Activated CD4-positive, alpha-beta T cell treated with anti-CD3 and anti-CD28 coated beads, Interleukin-2, amount 10 ng/mL, durations not matched to agents 7 days and 5 days (primary cell): ENCODE results near the gene PGAM2. TPM values are rescaled to one million over a fixed set of nuclear protein-coding genes. Genes with fewer than 3 reads are reported as not detected.
"Not testable (repeated sequence)": the region's sequence is repeated elsewhere in the genome, so short reads cannot be mapped to it uniquely, and the experiment has no call there.

ENCODE experiments used
- CTCF ChIA-PET: fragments of 350-600 bp; sonication (Branson Sonifier 250); formaldehyde crosslinking; loops from one replicate; lab custom pipeline; 2021; ENCODE audit warnings: antibody characterized with exemption; lab: Charles Lee
- POLR2A ChIA-PET: fragments of 350-600 bp; sonication (Branson Sonifier 250); formaldehyde crosslinking; loops from one replicate; lab custom pipeline; 2021; ENCODE audit warnings: antibody characterized with exemption; lab: Charles Lee
- DNase-seq: peaks from one replicate; pipeline ENCODE4 v3.0.0-alpha.2; 2020
- H3K27ac Mint-ChIP-seq: one replicate; pipeline ENCODE4 v1.8.0; 2021; ENCODE audit warnings: mild to moderate bottlenecking, moderate library complexity, mixed read lengths
- H3K27me3 Mint-ChIP-seq: one replicate; pipeline ENCODE4 v1.8.0; 2021; ENCODE audit warnings: mixed read lengths
- H3K36me3 Mint-ChIP-seq: one replicate; pipeline ENCODE4 v1.8.0; 2021; ENCODE audit warnings: low read depth, mixed read lengths
- H3K4me1 Mint-ChIP-seq: one replicate; pipeline ENCODE4 v1.8.0; 2021; ENCODE audit warnings: mixed read lengths
- H3K4me3 Mint-ChIP-seq: one replicate; pipeline ENCODE4 v1.8.0; 2021; ENCODE audit warnings: mild to moderate bottlenecking, moderate library complexity, mixed read lengths
- H3K9me3 Mint-ChIP-seq: one replicate; pipeline ENCODE4 v1.8.0; 2021; ENCODE audit warnings: mixed read lengths
- total RNA-seq, 2 experiments: library from RNA; stranded (reverse); gene quantifications; one replicate each; pipeline ENCODE4 v1.2.3, GENCODE V29; 2021

The PGAM2 gene
- total RNA-seq, 2 experiments from 2014 or later: 0.32 TPM; not detected in 1

DNA sequence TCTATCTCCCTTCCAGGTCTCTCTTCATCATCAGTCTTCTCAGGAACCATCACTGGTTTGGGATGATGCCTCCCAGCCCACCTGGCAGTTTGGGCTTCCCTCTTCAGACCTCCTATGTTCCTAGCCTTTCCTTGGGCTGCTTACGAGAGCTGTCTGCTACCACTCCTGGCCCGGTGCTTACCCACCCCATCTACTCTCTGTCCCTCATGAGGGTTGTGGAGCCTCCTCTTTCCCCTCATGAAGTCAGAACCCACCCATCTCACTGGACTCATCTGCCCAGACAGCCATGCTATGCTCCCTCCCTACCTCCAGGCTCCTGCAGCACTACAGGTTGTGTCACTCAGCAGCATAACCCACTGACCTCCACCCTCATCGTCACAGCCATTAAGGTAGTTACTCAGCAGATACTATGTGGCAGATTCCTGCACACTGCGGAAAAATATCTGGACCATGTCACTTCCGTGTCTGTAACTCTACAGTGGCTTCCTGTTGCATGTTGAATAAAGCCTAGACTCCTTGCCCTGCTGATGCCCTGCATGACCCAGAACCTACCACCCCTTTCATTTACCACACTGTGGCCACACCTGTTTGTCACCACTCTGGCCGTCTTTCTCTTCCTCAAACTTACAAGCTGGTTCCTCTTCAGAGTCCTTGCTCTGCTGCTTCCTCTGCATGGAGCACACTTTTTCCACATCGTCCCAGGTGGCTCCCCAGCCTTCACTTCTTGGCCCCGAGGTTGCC, 18.9 kb downstream of the PGAM2 start:
- peak overlapping the region; percentile 86 for H3K4me3 Mint-ChIP-seq
- ChIA-PET CTCF (interaction anchor here (1.2 to 1.5 kb wide), 2 partner anchors 12 to 462 kb away, joined by 3 to 4 read pairs; no protein-coding TSS in a partner anchor), POLR2A (no interaction called here)
- H3K4me1 Mint-ChIP-seq: peaks cover 68% of the 10 kb centered on the region
- H3K36me3 Mint-ChIP-seq: peaks cover 49% of the 10 kb centered on the region
- H3K27me3 Mint-ChIP-seq: no peaks in the 10 kb centered on the region
- H3K9me3 Mint-ChIP-seq: no peaks in the 10 kb centered on the region
- H3K27ac Mint-ChIP-seq: peak overlapping the region; percentile 94
- peak; percentile 48 for DNase-seq

DNA sequence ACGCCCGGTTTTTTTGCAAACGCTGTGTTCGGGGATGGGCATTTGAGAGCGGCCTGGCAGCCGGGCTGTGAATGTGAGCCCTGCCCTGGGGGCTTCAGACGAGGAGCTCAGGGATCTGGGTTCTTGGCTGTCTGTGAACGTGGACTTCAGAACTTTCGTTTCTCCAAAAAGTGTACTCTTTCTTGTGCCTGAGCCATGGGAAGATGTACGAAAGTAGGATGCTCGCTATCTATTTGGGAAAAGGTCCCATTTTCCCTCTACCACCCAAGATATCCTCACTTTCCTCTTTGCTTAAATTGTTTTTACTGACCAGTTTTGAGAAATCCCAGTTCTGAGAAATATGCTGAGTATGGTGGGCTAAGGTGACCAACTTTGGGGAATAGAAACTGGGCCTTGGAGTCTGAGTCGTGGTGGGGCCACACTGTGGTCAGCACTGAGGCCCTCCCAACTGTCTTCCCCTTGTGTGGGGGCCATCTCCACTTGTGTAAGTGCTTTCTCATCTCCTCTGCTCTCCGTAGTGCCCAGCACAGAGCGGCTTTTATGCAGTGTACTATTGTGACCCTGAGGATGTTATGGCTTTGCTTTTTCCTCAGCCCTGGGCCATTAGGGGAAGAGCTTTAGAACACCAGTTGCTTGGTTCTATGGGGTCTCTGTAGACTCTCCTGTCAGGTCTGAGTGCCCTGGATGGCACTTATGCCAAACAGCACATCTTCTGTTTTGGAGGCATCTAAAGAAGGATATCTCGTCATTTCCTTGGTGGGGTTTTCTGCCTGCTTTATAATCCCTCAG, 19.9 kb downstream of the PGAM2 start:
- H3K4me3 Mint-ChIP-seq: peak overlapping the region; percentile 86
- H3K36me3 Mint-ChIP-seq: peaks cover 39% of the 10 kb centered on the region
- POLR2A ChIA-PET: interaction anchor here (1.0 kb wide), 1 partner anchor 26 kb away, joined by 3 read pairs; no protein-coding TSS in a partner anchor
- H3K9me3 Mint-ChIP-seq: no peaks in the 10 kb centered on the region
- peaks cover 62% of the 10 kb centered on the region for H3K4me1 Mint-ChIP-seq
- peak overlapping the region; percentile 94 for H3K27ac Mint-ChIP-seq
- CTCF ChIA-PET: interaction anchor here (0.6 to 1.5 kb wide), 4 partner anchors 16 to 80 kb away, joined by 3 to 5 read pairs (median 4); no protein-coding TSS in a partner anchor
- DNase-seq: no peak
- H3K27me3 Mint-ChIP-seq: no peaks in the 10 kb centered on the region

DNA sequence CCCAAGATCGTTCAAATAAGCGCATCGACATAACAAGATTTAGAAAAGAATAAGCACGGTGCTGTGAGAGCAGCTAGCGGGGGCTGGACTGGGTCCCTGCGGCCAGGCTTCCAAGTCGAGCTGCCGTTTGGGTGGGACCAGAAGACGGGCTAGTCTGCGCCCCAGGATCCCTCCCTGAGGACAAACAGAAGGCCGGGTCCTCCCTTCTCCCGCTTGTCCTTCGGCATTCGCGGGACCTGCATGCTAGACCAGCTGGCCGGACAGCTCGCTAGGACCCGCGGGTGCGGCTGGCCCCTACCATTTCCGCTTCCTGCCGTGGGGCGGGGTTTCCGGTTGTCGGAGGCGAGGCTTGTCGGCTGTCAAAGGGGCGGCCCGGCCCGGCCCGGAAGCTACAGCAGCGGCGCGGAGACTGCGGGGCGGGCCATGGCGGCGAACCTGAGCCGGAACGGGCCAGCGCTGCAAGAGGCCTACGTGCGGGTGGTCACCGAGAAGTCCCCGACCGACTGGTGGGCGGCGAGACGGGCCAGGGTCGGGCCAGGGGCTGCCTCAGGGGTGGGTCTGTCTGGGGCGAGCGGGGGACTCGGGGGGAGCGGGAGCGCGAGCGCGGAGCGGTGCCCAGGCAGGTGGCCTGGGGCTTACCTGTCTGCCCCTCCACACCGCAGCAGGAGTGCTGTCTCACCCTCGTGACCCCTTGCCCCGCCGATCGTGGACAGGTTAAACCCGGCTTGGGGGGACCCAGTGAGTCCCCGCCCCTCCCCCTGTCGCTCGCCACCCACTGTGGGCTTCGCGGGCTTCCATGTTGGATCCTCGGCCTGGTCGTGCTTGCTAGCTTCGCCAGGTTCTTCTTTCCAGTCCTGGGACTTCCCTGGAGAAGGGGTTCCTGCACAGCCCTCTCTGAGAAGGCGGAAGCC, 20.8 kb downstream of the PGAM2 start, which contains the start of gene DBNL:
Gene DBNL, plus strand, starts transcription at position 388 of the 911 bp plus-strand sequence. Its CDS starts 36 bp downstream, at position 424.
- H3K27me3 Mint-ChIP-seq: no peaks in the 10 kb centered on the region
- peaks cover 31% of the 10 kb centered on the region for H3K36me3 Mint-ChIP-seq
- peak within 1 kb of the TSS; percentile 94 for H3K27ac Mint-ChIP-seq
- no peaks in the 10 kb centered on the region for H3K9me3 Mint-ChIP-seq
- ChIA-PET CTCF (interaction anchor here (0.6 to 1.5 kb wide), 7 partner anchors 10 to 530 kb away, joined by 3 to 5 read pairs (median 3); no protein-coding TSS in a partner anchor), POLR2A (interaction anchor here (0.6 to 1.0 kb wide), 2 partner anchors 25 kb away, joined by 3 read pairs; no protein-coding TSS in a partner anchor)
- peak; percentile 93 for DNase-seq
- peak within 1 kb of the TSS; percentile 86 for H3K4me3 Mint-ChIP-seq
- peaks cover 54% of the 10 kb centered on the region for H3K4me1 Mint-ChIP-seq

DNA sequence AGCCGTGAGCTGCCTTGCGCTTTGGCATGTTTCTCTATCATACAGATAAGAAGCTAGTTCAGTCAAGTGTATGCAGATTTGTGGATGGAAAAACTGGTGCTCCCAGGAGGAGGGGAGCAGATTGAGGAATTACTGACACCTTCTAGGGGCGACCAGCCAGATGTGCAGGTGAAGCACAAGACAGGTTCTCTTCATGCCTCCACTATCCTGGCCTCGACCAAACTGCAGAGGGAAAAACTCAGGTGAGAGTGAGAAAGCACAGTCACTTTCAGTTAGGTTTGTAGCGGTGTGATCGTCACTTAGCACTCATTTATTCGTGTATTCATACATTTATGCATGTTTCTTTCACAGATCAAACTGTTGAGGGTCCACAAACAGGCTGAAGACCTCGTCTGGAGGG, 21.5 kb downstream of the PGAM2 start:
- peaks cover 31% of the 10 kb centered on the region for H3K36me3 Mint-ChIP-seq
- peak overlapping the region; percentile 86 for H3K4me3 Mint-ChIP-seq
- H3K27ac Mint-ChIP-seq: peak overlapping the region; percentile 92
- H3K9me3 Mint-ChIP-seq: no peaks in the 10 kb centered on the region
- POLR2A ChIA-PET: interaction anchor here (0.6 kb wide), 1 partner anchor 24 kb away, joined by 3 read pairs; no protein-coding TSS in a partner anchor
- peaks cover 53% of the 10 kb centered on the region for H3K4me1 Mint-ChIP-seq
- no peak for DNase-seq
- no peaks in the 10 kb centered on the region for H3K27me3 Mint-ChIP-seq
- CTCF ChIA-PET: interaction anchor here (1.0 to 1.5 kb wide), 4 partner anchors 11 to 531 kb away, joined by 3 to 5 read pairs (median 4); no protein-coding TSS in a partner anchor

DNA sequence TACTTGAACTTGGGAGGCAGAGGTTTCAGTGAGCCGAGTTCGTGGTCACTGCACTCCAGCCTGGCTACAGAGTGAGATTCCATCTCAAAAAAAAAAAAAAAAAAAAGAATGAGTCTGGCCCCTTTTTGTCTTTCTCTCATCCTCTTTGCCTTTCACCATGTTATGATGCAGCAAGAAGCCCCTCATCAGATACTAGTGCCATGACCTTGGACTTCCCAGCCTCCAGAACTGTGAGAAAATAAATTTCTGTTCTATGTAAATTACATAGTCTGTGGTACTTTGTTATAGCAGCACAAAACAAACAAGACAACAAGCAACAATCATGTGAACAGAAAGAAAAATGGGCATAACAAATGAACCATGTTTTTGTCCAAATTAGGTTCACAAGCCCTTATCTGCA, 23.1 kb downstream of the PGAM2 start:
- CTCF ChIA-PET: interaction anchor here (1.0 kb wide), 1 partner anchor 22 kb away, joined by 3 read pairs; no protein-coding TSS in a partner anchor
- Mint-ChIP-seq H3K4me1 (peaks cover 41% of the 10 kb centered on the region), H3K27me3 (no peaks in the 10 kb centered on the region), H3K4me3 (peak overlapping the region; percentile 47), H3K36me3 (peaks cover 25% of the 10 kb centered on the region), H3K27ac (peak overlapping the region; percentile 32), H3K9me3 (no peaks in the 10 kb centered on the region)
- DNase-seq: no peak
- POLR2A ChIA-PET: no interaction called here

DNA sequence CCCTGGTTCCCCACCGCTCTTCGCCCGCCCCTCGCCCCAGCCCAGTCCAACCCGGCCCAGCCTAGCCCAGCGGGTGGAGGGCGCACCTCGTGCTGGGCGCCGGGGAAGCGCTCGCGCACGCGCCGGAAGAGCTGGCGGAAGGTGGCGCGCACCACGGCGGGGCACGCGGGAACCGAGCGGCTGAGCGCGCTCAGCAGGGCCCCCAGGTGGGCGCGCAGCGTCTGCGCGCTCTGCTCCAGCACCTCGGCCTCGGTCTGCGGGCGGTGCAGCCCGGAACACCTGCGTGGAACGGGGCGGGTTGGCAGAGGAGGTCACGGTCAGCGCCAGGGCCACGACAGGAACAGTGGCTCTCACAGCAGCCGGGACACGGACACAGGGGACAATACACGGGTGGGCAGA, 24.9 kb downstream of the PGAM2 start:
- peak; percentile 58 for DNase-seq
- CTCF ChIA-PET, POLR2A ChIA-PET, H3K9me3 Mint-ChIP-seq, H3K36me3 Mint-ChIP-seq, H3K27me3 Mint-ChIP-seq: not testable (repeated sequence)
- Mint-ChIP-seq H3K4me1 (peaks cover 24% of the 10 kb centered on the region), H3K27ac (peak overlapping the region; percentile 90), H3K4me3 (peak overlapping the region; percentile 75)

DNA sequence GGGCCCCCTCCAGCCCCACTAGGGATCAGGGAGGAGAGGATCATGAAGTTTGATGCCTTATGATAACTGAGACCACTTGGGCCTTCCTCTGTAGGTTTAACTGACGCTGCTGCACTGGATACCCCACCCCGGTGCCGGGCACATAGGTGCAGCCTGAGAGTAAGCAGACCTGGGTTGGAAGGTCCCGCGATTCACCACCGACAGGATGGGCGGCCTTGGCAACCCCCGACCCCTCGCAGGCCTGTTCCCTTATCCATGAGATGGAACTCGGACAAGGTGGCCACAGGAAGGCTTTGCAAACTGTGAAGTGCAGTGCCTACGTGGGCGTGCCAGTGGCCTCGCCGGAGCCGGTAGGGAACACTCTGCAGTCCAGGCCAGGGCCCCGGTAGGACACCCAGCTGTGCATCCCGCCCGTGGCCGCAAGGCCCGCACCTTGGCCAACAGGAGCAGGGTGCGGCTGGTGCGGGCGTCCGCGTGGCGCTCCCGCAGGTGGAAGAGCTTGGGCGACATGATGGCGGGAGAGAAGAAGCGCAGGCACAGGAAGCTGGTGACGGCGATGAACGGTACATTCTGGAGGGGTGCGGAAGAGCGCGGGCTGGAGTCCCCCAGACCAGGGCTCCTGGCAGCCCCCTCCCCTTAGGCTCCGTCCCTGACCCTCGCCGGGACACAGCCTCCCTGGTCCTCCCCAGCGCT, 25.4 kb downstream of the PGAM2 start:
- peaks cover 20% of the 10 kb centered on the region for H3K4me1 Mint-ChIP-seq
- DNase-seq, H3K9me3 Mint-ChIP-seq, H3K36me3 Mint-ChIP-seq, POLR2A ChIA-PET, CTCF ChIA-PET, H3K27me3 Mint-ChIP-seq: not testable (repeated sequence)
- H3K4me3 Mint-ChIP-seq: peak overlapping the region; percentile 58
- H3K27ac Mint-ChIP-seq: peak overlapping the region; percentile 90

DNA sequence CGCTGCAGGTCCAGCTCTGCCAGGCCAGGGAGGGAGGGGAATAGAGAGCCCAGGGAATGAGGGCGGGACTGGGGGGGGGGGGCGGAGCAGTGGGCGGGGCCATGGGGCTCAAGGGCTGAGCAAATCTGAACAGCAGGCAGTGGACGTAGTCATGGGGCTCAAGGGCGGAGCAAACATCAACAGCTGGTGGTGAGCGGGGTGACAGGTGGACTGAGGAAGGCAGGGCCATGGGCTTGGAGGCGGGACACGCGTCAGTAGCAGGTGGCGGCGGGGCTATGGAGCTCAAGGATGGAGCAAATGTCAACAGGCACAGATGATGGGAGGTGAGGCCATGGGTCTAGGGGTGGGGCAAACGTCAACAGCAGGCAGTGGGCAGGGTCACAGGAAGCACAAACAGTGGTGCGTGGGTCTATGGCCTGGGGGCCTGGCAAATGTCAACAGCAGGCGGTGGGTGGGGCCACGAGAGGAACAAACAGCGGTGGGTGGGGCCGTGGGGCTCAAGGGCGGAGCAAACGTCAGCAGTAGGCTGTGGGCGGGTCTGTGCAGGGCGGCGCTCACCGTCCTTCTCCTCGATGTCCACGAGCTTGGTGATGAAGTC, 26.3 kb downstream of the PGAM2 start:
- POLR2A ChIA-PET, H3K27me3 Mint-ChIP-seq, H3K36me3 Mint-ChIP-seq, H3K9me3 Mint-ChIP-seq, CTCF ChIA-PET: not testable (repeated sequence)
- peak overlapping the region; percentile 48 for H3K4me3 Mint-ChIP-seq
- H3K27ac Mint-ChIP-seq: peak overlapping the region; percentile 87
- DNase-seq: peak; percentile 89
- peaks cover 20% of the 10 kb centered on the region for H3K4me1 Mint-ChIP-seq

DNA sequence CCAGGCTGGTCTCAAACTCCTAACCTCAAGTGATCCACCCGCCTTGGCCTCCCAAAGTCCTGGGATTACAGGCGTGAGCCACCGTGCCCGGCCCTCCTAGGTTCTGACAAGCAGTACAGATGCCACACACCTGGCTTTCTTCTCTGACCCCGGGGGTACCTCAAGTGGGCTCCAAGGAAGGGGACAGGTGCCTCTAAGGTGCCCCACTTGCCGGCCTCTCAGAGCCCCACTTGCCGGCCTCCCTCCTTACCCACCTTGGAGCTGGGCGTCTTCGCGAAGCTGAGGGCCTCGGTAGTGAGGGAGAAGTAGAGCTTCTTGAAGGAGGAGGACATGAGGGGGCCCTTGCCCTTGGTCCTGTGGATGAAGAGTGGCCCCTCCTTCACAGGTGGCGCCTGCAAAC, 26.8 kb downstream of the PGAM2 start:
- CTCF ChIA-PET: not testable (repeated sequence)

DNA sequence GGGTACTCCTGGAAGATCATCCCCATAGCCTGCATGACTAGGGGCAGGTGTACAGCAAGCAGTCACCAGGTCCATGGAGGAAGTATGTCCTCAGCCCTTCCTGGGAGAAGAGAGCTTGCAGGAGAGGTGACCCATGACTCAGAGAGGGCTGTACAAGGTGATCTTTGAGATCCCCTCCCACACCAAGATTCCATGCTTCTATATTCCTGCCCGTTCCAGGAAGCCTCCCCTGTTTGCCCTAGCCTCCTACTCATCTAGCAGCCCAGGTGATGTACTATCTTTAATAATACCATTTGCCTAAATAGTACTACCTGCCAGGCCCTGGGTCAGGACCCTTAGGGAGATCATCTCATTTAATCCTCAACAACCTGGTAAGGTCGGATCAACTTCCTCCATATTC, 27.4 kb downstream of the PGAM2 start:
- H3K4me3 Mint-ChIP-seq, DNase-seq, CTCF ChIA-PET, H3K27me3 Mint-ChIP-seq, H3K9me3 Mint-ChIP-seq, POLR2A ChIA-PET, H3K36me3 Mint-ChIP-seq: not testable (repeated sequence)
- Mint-ChIP-seq H3K4me1 (peaks cover 13% of the 10 kb centered on the region), H3K27ac (peak overlapping the region; percentile 13)

More for the DNA sequence above, 26.8 kb downstream of the PGAM2 start:
- H3K9me3 Mint-ChIP-seq, POLR2A ChIA-PET, H3K4me3 Mint-ChIP-seq, H3K27me3 Mint-ChIP-seq, H3K27ac Mint-ChIP-seq, H3K36me3 Mint-ChIP-seq, DNase-seq: not testable (repeated sequence)
- peaks cover 14% of the 10 kb centered on the region for H3K4me1 Mint-ChIP-seq

DNA sequence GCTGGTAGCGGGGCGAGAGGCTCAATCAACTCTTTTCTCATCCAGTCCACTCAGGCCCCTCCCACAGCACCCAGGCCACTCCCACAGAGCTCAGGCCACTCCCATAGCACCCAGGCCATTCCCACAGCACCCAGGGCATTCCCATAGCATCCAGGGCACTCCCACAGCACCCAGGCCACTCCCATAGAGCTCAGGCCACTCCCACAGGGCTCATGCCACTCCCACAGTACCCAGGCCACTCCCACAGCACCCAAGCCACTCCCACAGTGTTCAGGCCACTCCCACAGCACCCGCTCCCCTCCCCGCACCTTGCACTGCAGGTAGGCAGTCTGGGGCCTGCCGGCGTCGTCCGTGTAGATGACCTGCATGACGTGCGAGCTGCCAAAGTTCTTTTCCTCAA, 29.0 kb downstream of the PGAM2 start:
- H3K27me3 Mint-ChIP-seq, H3K27ac Mint-ChIP-seq, DNase-seq: not testable (repeated sequence)

More for the DNA sequence above, 29.0 kb downstream of the PGAM2 start:
- H3K4me3 Mint-ChIP-seq, POLR2A ChIA-PET, CTCF ChIA-PET, H3K36me3 Mint-ChIP-seq, H3K4me1 Mint-ChIP-seq, H3K9me3 Mint-ChIP-seq: not testable (repeated sequence)
